GM12878 (cell line): ENCODE results near the gene TMC8. TPM values are rescaled to one million over a fixed set of nuclear protein-coding genes. Genes with fewer than 3 reads are reported as not detected.

ENCODE experiments used
- ATF7 ChIP-seq: fragments of 450-650 bp; IDR thresholded peaks from 2 replicates; pipeline ENCODE4 v1.6.1; 2016; ENCODE audit warnings: low read depth, mild to moderate bottlenecking
- BMI1 ChIP-seq: fragments of 450-650 bp; IDR thresholded peaks from 2 replicates; pipeline ENCODE4 v1.6.1; 2016; ENCODE audit warnings: mild to moderate bottlenecking, moderate library complexity, borderline replicate concordance
- CBFB ChIP-seq: IDR thresholded peaks from 2 replicates; pipeline ENCODE4 v1.6.1; 2016; ENCODE audit warnings: antibody characterized with exemption, low read depth
- E2F8 ChIP-seq: fragments of 450-650 bp; IDR thresholded peaks from 2 replicates; pipeline ENCODE4 v1.6.1; 2018; ENCODE audit warnings: mild to moderate bottlenecking, low read depth, moderate library complexity; ENCODE audit not compliant: partially characterized antibody
- EZH2 ChIP-seq: IDR thresholded peaks from 2 replicates; pipeline ENCODE4 v1.6.1; 2012; ENCODE audit warnings: low read depth, mild to moderate bottlenecking, control low read depth, inconsistent platforms, low read length, borderline replicate concordance; ENCODE audit not compliant: control insufficient read depth
- GATAD2B ChIP-seq: fragments of 450-650 bp; conservative IDR thresholded peaks from 2 replicates; pipeline ENCODE4 v1.6.1; 2017; ENCODE audit warnings: low read depth, mild to moderate bottlenecking, moderate library complexity
- HDGF ChIP-seq: fragments of 450-650 bp; IDR thresholded peaks from 2 replicates; pipeline ENCODE4 v1.6.1; 2016; ENCODE audit warnings: antibody characterized with exemption
- IKZF2 ChIP-seq, 2 experiments: fragments of 450-650 bp; IDR thresholded peaks; 2 replicates each; pipeline ENCODE4 v1.6.1; 2017; ENCODE audit warnings: mild to moderate bottlenecking in 2 of 2, moderate library complexity in 2 of 2
- IRF3 ChIP-seq: fragments of 450-650 bp; IDR thresholded peaks from 2 replicates; pipeline ENCODE4 v1.6.1; 2014; ENCODE audit warnings: mild to moderate bottlenecking
- MTA2 ChIP-seq: fragments of 450-650 bp; IDR thresholded peaks from 2 replicates; pipeline ENCODE4 v1.6.1; 2016; ENCODE audit warnings: low read depth, mild to moderate bottlenecking, moderate library complexity
- MTA3 ChIP-seq: IDR thresholded peaks from 2 replicates; pipeline ENCODE4 v1.6.1; 2012; ENCODE audit warnings: low read length, inconsistent platforms, borderline replicate concordance
- MYC ChIP-seq: IDR thresholded peaks from 2 replicates; pipeline ENCODE4 v1.6.1; 2011; ENCODE audit warnings: mild to moderate bottlenecking, low read length, moderate library complexity, inconsistent platforms; ENCODE audit not compliant: insufficient read depth, insufficient replicate concordance, insufficient read length, severe bottlenecking
- NFYA ChIP-seq: IDR thresholded peaks from 2 replicates; pipeline ENCODE4 v1.6.1; 2011; ENCODE audit warnings: low read depth, mild to moderate bottlenecking, low read length, improper control_type of control experiment, borderline replicate concordance
- NR2C2 ChIP-seq: IDR thresholded peaks from 2 replicates; pipeline ENCODE4 v1.6.1; 2011; ENCODE audit warnings: borderline replicate concordance, low read depth; ENCODE audit not compliant: control insufficient read depth, insufficient read length
- PAX8 ChIP-seq: fragments of 450-650 bp; IDR thresholded peaks from 2 replicates; pipeline ENCODE4 v1.6.1; 2017; ENCODE audit warnings: mild to moderate bottlenecking, moderate library complexity
- RB1 ChIP-seq: fragments of 450-650 bp; formaldehyde crosslinking; IDR thresholded peaks from 2 replicates; pipeline ENCODE4 v1.6.1; 2017; ENCODE audit warnings: mild to moderate bottlenecking, borderline replicate concordance
- RUNX3 ChIP-seq: IDR thresholded peaks from 2 replicates; pipeline ENCODE4 v1.6.1; 2012; ENCODE audit warnings: low read length, inconsistent platforms
- SMAD5 ChIP-seq: IDR thresholded peaks from 2 replicates; pipeline ENCODE4 v1.6.1; 2016; ENCODE audit warnings: antibody characterized with exemption, low read depth
- SP1 ChIP-seq: IDR thresholded peaks from one replicate; pipeline ENCODE4 v1.6.1; 2011; ENCODE audit warnings: low read depth, low read length
- STAT1 ChIP-seq: fragments of 450-650 bp; conservative IDR thresholded peaks from 2 replicates; pipeline ENCODE4 v1.6.1; 2014; ENCODE audit warnings: antibody characterized with exemption, mild to moderate bottlenecking
- ZBED1 ChIP-seq: IDR thresholded peaks from 2 replicates; pipeline ENCODE4 v1.6.1; 2016; ENCODE audit warnings: borderline replicate concordance
- ZNF217 ChIP-seq: fragments of 450-650 bp; IDR thresholded peaks from 2 replicates; pipeline ENCODE4 v1.6.1; 2017; ENCODE audit warnings: antibody characterized with exemption, mild to moderate bottlenecking
- ZSCAN29 ChIP-seq: fragments of 450-650 bp; IDR thresholded peaks from 2 replicates; pipeline ENCODE4 v1.6.1; 2017; ENCODE audit warnings: mild to moderate bottlenecking, moderate library complexity
- polyA plus RNA-seq, 11 experiments: library from polyadenylated mRNA; depleted of rRNA in 4 of 11; unstranded in 6 of 11; stranded (reverse) in 5 of 11; fragments of >200 nt; fragmentation: Nextera tagmentation in 4 of 11; fragmentation: Illumina TruSeq in 1 of 11; extraction: Ambion mirVana in 4 of 11; extraction: Trizol in 1 of 11; gene quantifications; 1 replicate in 1 of 11; 2 replicates in 10 of 11; pipeline versions ENCODE4 v1.2.1 to v1.2.3, GENCODE V29; 2011 to 2016; ENCODE audit warnings: inconsistent platforms in 2 of 11, missing spikeins in 2 of 11, low read depth in 1 of 11
- total RNA-seq, 4 experiments: library from RNA; depleted of rRNA in 3 of 4; stranded (reverse); fragments of >200 nt in 3 of 4; fragmentation: Illumina TruSeq in 1 of 4; extraction: Trizol in 1 of 4; gene quantifications; 2 replicates each; pipeline versions ENCODE4 v1.2.1 to v1.2.3, GENCODE V29; 2013 to 2021
- TF ChIP-seq, protein P1 (sequence below): IDR thresholded peaks from 2 replicates; pipeline ENCODE4 v1.6.1; 2012; ENCODE audit warnings: low read depth, low read length, improper control_type of control experiment
- TF ChIP-seq, protein P2 (sequence below): fragments of 450-650 bp; conservative IDR thresholded peaks from 2 replicates; pipeline ENCODE4 v1.6.1; 2017; ENCODE audit warnings: mild to moderate bottlenecking, moderate library complexity

TMC8 gene
- total and polyA plus RNA-seq, 10 of the 15 experiments (the other 5 are each of a cell fraction or from before 2014, with no cell fraction given): 2.7 to 128 (median 40.0) TPM

DNA sequence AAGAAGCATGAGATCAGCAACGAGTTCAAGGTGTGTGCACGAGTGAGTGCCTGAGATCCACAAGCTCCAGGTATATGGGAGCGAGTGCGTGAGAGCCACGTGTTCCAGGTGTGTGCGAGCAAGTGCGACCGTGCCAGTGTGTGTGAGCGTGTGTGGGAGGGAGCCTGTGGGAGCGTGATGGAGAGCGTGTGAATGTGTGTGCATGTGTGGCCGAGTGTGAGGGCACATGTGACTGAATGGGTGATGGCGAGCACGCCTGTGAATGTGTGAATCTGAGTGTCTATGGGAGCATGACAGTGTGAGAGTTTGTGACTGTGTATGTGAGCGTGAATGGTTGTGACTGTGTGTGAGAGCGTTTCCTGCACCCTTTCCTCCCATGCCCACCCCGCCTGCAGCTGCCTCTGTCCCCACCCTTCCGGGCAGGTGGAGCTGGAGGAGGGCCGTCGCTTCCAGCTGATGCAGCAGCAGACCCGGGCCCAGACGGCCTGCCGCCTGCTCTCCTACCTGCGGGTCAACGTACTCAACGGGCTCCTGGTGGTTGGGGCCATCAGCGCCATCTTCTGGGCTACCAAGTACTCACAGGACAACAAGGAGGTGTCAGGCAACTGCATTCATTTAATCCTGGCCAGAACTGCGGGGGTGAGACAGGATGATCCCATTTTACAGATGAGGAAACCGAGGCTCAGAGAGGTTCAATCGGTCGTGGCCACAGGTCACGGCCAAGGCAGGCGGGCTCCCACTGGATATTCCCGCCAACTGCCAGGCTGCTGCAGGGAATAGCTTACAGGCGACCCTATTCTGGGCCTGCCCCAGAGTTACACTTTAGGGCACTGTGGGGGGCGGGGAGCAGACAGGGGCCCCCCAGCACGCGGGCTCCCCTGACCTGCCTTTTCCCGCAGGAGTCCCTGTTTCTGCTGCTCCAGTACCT, 3.7 kb downstream of the TMC8 start (continued):
- TF ChIP-seq, protein P1, sequence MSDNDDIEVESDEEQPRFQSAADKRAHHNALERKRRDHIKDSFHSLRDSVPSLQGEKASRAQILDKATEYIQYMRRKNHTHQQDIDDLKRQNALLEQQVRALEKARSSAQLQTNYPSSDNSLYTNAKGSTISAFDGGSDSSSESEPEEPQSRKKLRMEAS: peak; percentile 86
- peak; percentile 51; the same call in 1 of the 2 replicates for TF ChIP-seq ZBED1
- 0 out of 2 replicates have a peak, but pooled peaks have one; percentile 29 for TF ChIP-seq BMI1
- peak; percentile 30; the same call in 1 of the 2 replicates for TF ChIP-seq MTA2
- TF ChIP-seq, protein P2, sequence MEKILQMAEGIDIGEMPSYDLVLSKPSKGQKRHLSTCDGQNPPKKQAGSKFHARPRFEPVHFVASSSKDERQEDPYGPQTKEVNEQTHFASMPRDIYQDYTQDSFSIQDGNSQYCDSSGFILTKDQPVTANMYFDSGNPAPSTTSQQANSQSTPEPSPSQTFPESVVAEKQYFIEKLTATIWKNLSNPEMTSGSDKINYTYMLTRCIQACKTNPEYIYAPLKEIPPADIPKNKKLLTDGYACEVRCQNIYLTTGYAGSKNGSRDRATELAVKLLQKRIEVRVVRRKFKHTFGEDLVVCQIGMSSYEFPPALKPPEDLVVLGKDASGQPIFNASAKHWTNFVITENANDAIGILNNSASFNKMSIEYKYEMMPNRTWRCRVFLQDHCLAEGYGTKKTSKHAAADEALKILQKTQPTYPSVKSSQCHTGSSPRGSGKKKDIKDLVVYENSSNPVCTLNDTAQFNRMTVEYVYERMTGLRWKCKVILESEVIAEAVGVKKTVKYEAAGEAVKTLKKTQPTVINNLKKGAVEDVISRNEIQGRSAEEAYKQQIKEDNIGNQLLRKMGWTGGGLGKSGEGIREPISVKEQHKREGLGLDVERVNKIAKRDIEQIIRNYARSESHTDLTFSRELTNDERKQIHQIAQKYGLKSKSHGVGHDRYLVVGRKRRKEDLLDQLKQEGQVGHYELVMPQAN: no peak; the same call in 1 of the 2 replicates
- no peak for TF ChIP-seq SP1
- peak; percentile 54; the same call in 1 of the 2 replicates for TF ChIP-seq RB1
- TF ChIP-seq STAT1: no peak
- TF ChIP-seq EZH2: no peak
- peak; percentile 98 for TF ChIP-seq GATAD2B
- TF ChIP-seq E2F8: no peak
- no peak for TF ChIP-seq NFYA
- no peak for TF ChIP-seq NR2C2
- TF ChIP-seq MYC: peak; percentile 93
- TF ChIP-seq ATF7: peak; percentile 40; the same call in 1 of the 2 replicates
- TF ChIP-seq MTA3: no peak
- TF ChIP-seq ZSCAN29: no peak
- TF ChIP-seq SMAD5: no peak
- TF ChIP-seq IRF3: no peak
- TF ChIP-seq RUNX3: no peak
- peak; percentile 24 to 64; a peak in 1 of 4 replicates for TF ChIP-seq IKZF2 (IDR thresholded peaks at IDR 0.05)
- TF ChIP-seq HDGF: peak; percentile 100
- no peak for TF ChIP-seq PAX8
- TF ChIP-seq ZNF217: 0 out of 2 replicates have a peak, but pooled peaks have one; percentile 69
- TF ChIP-seq CBFB: 0 out of 2 replicates have a peak, but pooled peaks have one; percentile 29
